ENCODE data around the gene LSM4.

LSM4 gene

DNA sequence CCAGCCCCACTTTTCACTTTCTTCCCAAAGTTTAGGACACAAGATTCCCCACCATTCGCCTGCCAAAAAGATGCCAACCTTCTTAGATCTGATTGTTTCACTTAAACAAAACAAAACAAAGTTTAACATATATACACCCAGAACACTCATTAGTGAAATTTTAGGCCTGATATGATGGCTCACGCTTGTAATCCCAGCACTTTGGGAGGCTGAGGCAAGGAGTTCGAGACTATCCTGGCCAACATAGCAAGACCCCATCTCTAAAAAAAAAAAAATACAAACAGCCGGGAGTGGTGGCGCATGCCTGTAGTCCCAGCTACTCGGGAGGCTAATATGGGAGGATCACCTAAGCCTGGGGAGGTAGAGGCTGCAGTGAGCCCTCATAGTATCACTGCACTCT is 22.4 kb upstream of the LSM4 start:
- Histone ChIP-seq H3F3A (ENCODE audit: low read depth) (0 out of 2 replicates have a peak, but pooled peaks cover 2% of the 10 kb centered on the region), H3K4me2 (ENCODE audit: low read depth, low read length, poor library complexity, severe bottlenecking) (no peak overlapping the region), H2AFZ (ENCODE audit: low read length) (no peak overlapping the region), H3K4me1 (ENCODE audit: insufficient read depth, low read length, poor library complexity, severe bottlenecking) (peaks cover 15% of the 10 kb centered on the region), H3K9me2 (replicated peaks; ENCODE audit: low read depth, low read length) (no peaks in the 10 kb centered on the region), H3K9me3 (ENCODE audit: insufficient read depth, low read depth, low read length) (no peaks in the 10 kb centered on the region), H3K79me2 (ENCODE audit: insufficient read depth, low read length) (peaks cover 30% of the 10 kb centered on the region), H3K27me3 (ENCODE audit: insufficient read depth, low read length, poor library complexity, severe bottlenecking) (no peaks in the 10 kb centered on the region), H3K4me3 (ENCODE audit: low read length, poor library complexity, severe bottlenecking) (no peak overlapping the region), H4K20me1 (ENCODE audit: insufficient read depth, low read length, poor library complexity, severe bottlenecking) (peaks cover 9% of the 10 kb centered on the region), H3K9ac (ENCODE audit: low read depth, low read length, poor library complexity, severe bottlenecking) (no peak overlapping the region), H3K36me3 (ENCODE audit: insufficient read depth, low read length) (no peaks in the 10 kb centered on the region; the same call in 1 of the 2 replicates)
- no peak for TF ChIP-seq EZH2phosphoT487 (IDR thresholded peaks at IDR 0.05; ENCODE audit: borderline replicate concordance)
- TF ChIP-seq, protein P1, sequence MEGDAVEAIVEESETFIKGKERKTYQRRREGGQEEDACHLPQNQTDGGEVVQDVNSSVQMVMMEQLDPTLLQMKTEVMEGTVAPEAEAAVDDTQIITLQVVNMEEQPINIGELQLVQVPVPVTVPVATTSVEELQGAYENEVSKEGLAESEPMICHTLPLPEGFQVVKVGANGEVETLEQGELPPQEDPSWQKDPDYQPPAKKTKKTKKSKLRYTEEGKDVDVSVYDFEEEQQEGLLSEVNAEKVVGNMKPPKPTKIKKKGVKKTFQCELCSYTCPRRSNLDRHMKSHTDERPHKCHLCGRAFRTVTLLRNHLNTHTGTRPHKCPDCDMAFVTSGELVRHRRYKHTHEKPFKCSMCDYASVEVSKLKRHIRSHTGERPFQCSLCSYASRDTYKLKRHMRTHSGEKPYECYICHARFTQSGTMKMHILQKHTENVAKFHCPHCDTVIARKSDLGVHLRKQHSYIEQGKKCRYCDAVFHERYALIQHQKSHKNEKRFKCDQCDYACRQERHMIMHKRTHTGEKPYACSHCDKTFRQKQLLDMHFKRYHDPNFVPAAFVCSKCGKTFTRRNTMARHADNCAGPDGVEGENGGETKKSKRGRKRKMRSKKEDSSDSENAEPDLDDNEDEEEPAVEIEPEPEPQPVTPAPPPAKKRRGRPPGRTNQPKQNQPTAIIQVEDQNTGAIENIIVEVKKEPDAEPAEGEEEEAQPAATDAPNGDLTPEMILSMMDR (conservative IDR thresholded peaks at IDR 0.05; ENCODE audit: low read length), result no peak

DNA sequence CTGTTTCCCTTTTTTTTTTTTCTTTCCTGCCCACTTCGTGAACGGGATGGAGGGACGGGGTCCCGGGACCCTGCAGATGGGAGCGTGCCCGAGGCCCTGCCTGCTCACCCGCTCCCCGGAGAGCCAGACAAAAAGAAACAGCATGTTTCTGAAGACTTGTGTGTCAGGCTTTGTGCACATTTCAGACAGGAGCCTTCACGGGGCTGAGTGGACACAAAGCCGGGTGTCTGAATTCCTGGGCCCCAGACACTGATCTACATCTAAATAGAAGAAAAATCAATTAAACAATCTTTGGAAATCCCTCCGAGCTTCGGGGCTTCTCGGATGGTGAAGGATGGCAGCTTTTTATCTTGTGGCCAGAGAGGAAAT is 21.7 kb upstream of the LSM4 start:
- H3K9ac ChIP-seq (ENCODE audit: low read depth, low read length, poor library complexity, severe bottlenecking), result no peak overlapping the region

DNA sequence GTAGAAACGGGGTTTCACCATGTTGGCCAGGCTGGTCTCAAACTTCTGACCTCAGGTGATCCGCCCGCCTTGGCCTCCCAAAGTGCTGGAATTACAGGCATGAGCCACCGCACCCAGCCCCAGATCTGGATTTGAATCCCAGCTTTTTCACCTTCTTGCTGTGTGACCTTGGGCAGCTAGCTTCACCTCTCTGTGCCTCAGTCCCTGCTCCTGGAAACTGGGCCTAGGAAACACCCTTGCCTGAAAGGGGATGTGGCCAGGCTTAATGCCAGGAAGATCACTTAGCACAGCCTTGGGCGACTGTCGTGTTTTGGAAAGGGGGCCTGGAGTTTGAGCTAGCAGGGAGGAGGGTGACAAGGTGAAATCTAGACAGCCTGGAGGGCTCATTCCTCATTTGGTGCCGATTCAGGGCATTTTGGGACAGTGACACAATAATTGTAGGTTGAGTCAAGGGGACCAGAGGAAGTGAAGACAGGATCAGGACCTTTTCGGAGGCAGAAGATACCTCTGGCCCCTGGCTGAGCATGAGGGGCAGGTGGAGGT is 19.3 kb upstream of the LSM4 start:
- Histone ChIP-seq H3K36me3 (ENCODE audit: insufficient read depth, low read length) (no peaks in the 10 kb centered on the region; the same call in 1 of the 2 replicates), H3F3A (ENCODE audit: low read depth) (0 out of 2 replicates have a peak, but pooled peaks cover 2% of the 10 kb centered on the region), H3K4me3 (ENCODE audit: low read length, poor library complexity, severe bottlenecking) (peak overlapping the region; percentile 90), H3K9me3 (ENCODE audit: insufficient read depth, low read depth, low read length) (no peaks in the 10 kb centered on the region), H2AFZ (ENCODE audit: low read length) (no peak overlapping the region), H3K4me1 (ENCODE audit: insufficient read depth, low read length, poor library complexity, severe bottlenecking) (peaks cover 21% of the 10 kb centered on the region), H3K9me2 (replicated peaks; ENCODE audit: low read depth, low read length) (no peaks in the 10 kb centered on the region), H3K27me3 (ENCODE audit: insufficient read depth, low read length, poor library complexity, severe bottlenecking) (no peaks in the 10 kb centered on the region), H3K79me2 (ENCODE audit: insufficient read depth, low read length) (peaks cover 30% of the 10 kb centered on the region), H3K4me2 (ENCODE audit: low read depth, low read length, poor library complexity, severe bottlenecking) (peak overlapping the region; percentile 89), H3K9ac (ENCODE audit: low read depth, low read length, poor library complexity, severe bottlenecking) (peak overlapping the region; percentile 90), H4K20me1 (ENCODE audit: insufficient read depth, low read length, poor library complexity, severe bottlenecking) (peaks cover 9% of the 10 kb centered on the region)
- TF ChIP-seq, protein P1 (conservative IDR thresholded peaks at IDR 0.05; ENCODE audit: low read length), result no peak
- no peak for TF ChIP-seq EZH2phosphoT487 (IDR thresholded peaks at IDR 0.05; ENCODE audit: borderline replicate concordance)

More for the DNA sequence above, 21.7 kb upstream of the LSM4 start:
- Histone ChIP-seq H3K9me3 (ENCODE audit: insufficient read depth, low read depth, low read length) (no peaks in the 10 kb centered on the region), H3K36me3 (ENCODE audit: insufficient read depth, low read length) (no peaks in the 10 kb centered on the region; the same call in 1 of the 2 replicates), H3K79me2 (ENCODE audit: insufficient read depth, low read length) (peaks cover 30% of the 10 kb centered on the region), H3K27me3 (ENCODE audit: insufficient read depth, low read length, poor library complexity, severe bottlenecking) (no peaks in the 10 kb centered on the region), H3K4me1 (ENCODE audit: insufficient read depth, low read length, poor library complexity, severe bottlenecking) (peaks cover 21% of the 10 kb centered on the region), H3K9me2 (replicated peaks; ENCODE audit: low read depth, low read length) (no peaks in the 10 kb centered on the region), H3F3A (ENCODE audit: low read depth) (0 out of 2 replicates have a peak, but pooled peaks cover 2% of the 10 kb centered on the region), H3K4me3 (ENCODE audit: low read length, poor library complexity, severe bottlenecking) (no peak overlapping the region), H4K20me1 (ENCODE audit: insufficient read depth, low read length, poor library complexity, severe bottlenecking) (peaks cover 9% of the 10 kb centered on the region), H2AFZ (ENCODE audit: low read length) (no peak overlapping the region), H3K4me2 (ENCODE audit: low read depth, low read length, poor library complexity, severe bottlenecking) (no peak overlapping the region)
- TF ChIP-seq EZH2phosphoT487 (IDR thresholded peaks at IDR 0.05; ENCODE audit: borderline replicate concordance), result no peak
- TF ChIP-seq, protein P1 (conservative IDR thresholded peaks at IDR 0.05; ENCODE audit: low read length), result no peak

Data from Loucy (cell line).